Loucy (cell line): ENCODE data around the gene EIF4E3.

Source experiments
- CTCF ChIP-seq: fragments of 200-600 bp; sonication (generic); conservative IDR thresholded peaks from 2 replicates; pipeline ENCODE4 v1.5.1; 2014; ENCODE audit warnings: mild to moderate bottlenecking, antibody characterized with exemption, low read length
- EZH2phosphoT487 ChIP-seq: fragments of 200-600 bp; IDR thresholded peaks from 2 replicates; pipeline ENCODE4 v1.6.1; 2018; ENCODE audit warnings: antibody characterized with exemption, mild to moderate bottlenecking, moderate library complexity, borderline replicate concordance

GRCh38 chr3:71771126-71771525, 45.9 kb upstream of the EIF4E3 start:
- TF ChIP-seq CTCF (no peak), EZH2phosphoT487 (no peak)
